Globus pallidus (tissue), 1 donor: Measurements from ENCODE around the gene CRYBG1.

ENCODE experiments used
- DNase-seq: peaks from one replicate; pipeline ENCODE4 v3.0.0-alpha.2; 2015; ENCODE audit warnings: low spot score

Gene CRYBG1

GRCh38 chr6:106525107-106525881, 164.8 kb downstream of the CRYBG1 start:
- DNase-seq, result no peak

GRCh38 chr6:106525882-106526275, 165.4 kb downstream of the CRYBG1 start:
- no peak for DNase-seq

GRCh38 chr6:106527117-106527516, 166.6 kb downstream of the CRYBG1 start:
- no peak for DNase-seq

- no peak for DNase-seq
Observed at GRCh38 chr6:106527979-106528378, 167.5 kb downstream of the CRYBG1 start.

- no peak for DNase-seq
Observed at GRCh38 chr6:106528521-106528920, 168.0 kb downstream of the CRYBG1 start.

- no peak for DNase-seq
Observed at GRCh38 chr6:106529438-106529837, 168.9 kb downstream of the CRYBG1 start.

- no peak for DNase-seq
Observed at GRCh38 chr6:106530026-106530425, 169.5 kb downstream of the CRYBG1 start.

- no peak for DNase-seq
Observed at GRCh38 chr6:106530502-106530901, 170.0 kb downstream of the CRYBG1 start.

- no peak for DNase-seq
Observed at GRCh38 chr6:106533054-106533453, 172.5 kb downstream of the CRYBG1 start.

- no peak for DNase-seq
Observed at GRCh38 chr6:106534004-106534403, 173.5 kb downstream of the CRYBG1 start.

GRCh38 chr6:106534564-106534982, 174.1 kb downstream of the CRYBG1 start:
- DNase-seq, result no peak

- DNase-seq, result no peak
Observed at GRCh38 chr6:106535012-106535411, 174.5 kb downstream of the CRYBG1 start.

GRCh38 chr6:106536357-106536756, 175.8 kb downstream of the CRYBG1 start:
- no peak for DNase-seq

- DNase-seq, result no peak
Observed at GRCh38 chr6:106536851-106537250, 176.3 kb downstream of the CRYBG1 start.

GRCh38 chr6:106537662-106538061, 177.1 kb downstream of the CRYBG1 start:
- no peak for DNase-seq

- DNase-seq, result no peak
Observed at GRCh38 chr6:106538145-106538544, 177.6 kb downstream of the CRYBG1 start.

- peak; percentile 16 for DNase-seq
Observed at GRCh38 chr6:106539936-106540335, 179.4 kb downstream of the CRYBG1 start.

GRCh38 chr6:106540432-106540831, 179.9 kb downstream of the CRYBG1 start:
- no peak for DNase-seq

GRCh38 chr6:106540907-106541306, 180.4 kb downstream of the CRYBG1 start:
- no peak for DNase-seq

- no peak for DNase-seq
Observed at GRCh38 chr6:106546261-106546690, 185.8 kb downstream of the CRYBG1 start.

- no peak for DNase-seq
Observed at GRCh38 chr6:106546691-106547414, 186.3 kb downstream of the CRYBG1 start.

GRCh38 chr6:106547601-106548453, 187.3 kb downstream of the CRYBG1 start:
- DNase-seq, result no peak
